HEK293 (cell line): ENCODE measurements around the gene ZXDC.

Experiments
- CTCF ChIA-PET: fragments of 350-600 bp; formaldehyde crosslinking; extraction: SDS; loops from one replicate; lab custom pipeline; 2021; ENCODE audit warnings: antibody characterized with exemption; lab: Yijun Ruan, JAX
- POLR2A ChIA-PET: fragments of 300-600 bp; formaldehyde crosslinking; extraction: SDS; loops from one replicate; lab custom pipeline; 2020; ENCODE audit warnings: antibody characterized with exemption, inconsistent platforms; lab: Yijun Ruan, JAX
- H3K27ac ChIP-seq: fragments of 200-500 bp; sonication (Bioruptor generic); 2 replicates; pipeline ENCODE4 v1.5.1; 2014; ENCODE audit warnings: low read depth, low read length, control low read depth, inconsistent platforms; ENCODE audit errors: extremely low read depth
- H3K36me3 ChIP-seq, 2 experiments: fragments of 200-500 bp in 1 of 2; sonication (Bioruptor generic) in 1 of 2; 1 replicate in 1 of 2; 2 replicates in 1 of 2; pipeline ENCODE4 v1.5.1; 2014 to 2017; ENCODE audit warnings: inconsistent platforms in 2 of 2, low read length in 2 of 2; ENCODE audit not compliant: control insufficient read depth in 2 of 2, insufficient read depth in 1 of 2
- H3K4me1 ChIP-seq: fragments of 200-500 bp; sonication (Bioruptor generic); 2 replicates; pipeline ENCODE4 v1.5.1; 2014; ENCODE audit warnings: mild to moderate bottlenecking, low read length, inconsistent platforms; ENCODE audit not compliant: control insufficient read depth, insufficient read depth
- H3K4me3 ChIP-seq: 2 replicates; pipeline ENCODE4 v1.5.1; 2011; ENCODE audit warnings: low read depth, mild to moderate bottlenecking, control low read depth, low read length, moderate library complexity
- H3K9me3 ChIP-seq: fragments of 200-500 bp; sonication (Bioruptor generic); 2 replicates; pipeline ENCODE4 v1.5.1; 2014; ENCODE audit warnings: low read depth, low read length, inconsistent platforms; ENCODE audit not compliant: control insufficient read depth, insufficient read depth
- HOXC10 ChIP-seq: sonication (generic); formaldehyde crosslinking; IDR thresholded peaks from 2 replicates; pipeline ENCODE4 v1.8.1; 2023; ENCODE audit warnings: mild to moderate bottlenecking, missing genetic modification reagents
- KLF1 ChIP-seq: fragments of 450-650 bp; formaldehyde crosslinking; IDR thresholded peaks from 2 replicates; pipeline ENCODE4 v1.5.1; 2016; ENCODE audit warnings: missing biosample characterization, missing genetic modification characterization
- MEIS1 ChIP-seq: sonication (generic); formaldehyde crosslinking; IDR thresholded peaks from 2 replicates; pipeline ENCODE4 v1.8.1; 2022; ENCODE audit warnings: missing genetic modification reagents, mild to moderate bottlenecking, borderline replicate concordance
- MZF1 ChIP-seq: fragments of 450-650 bp; formaldehyde crosslinking; IDR thresholded peaks from 2 replicates; pipeline ENCODE4 v1.5.1; 2017; ENCODE audit warnings: missing biosample characterization, missing genetic modification characterization, borderline replicate concordance
- OVOL3 ChIP-seq: fragments of 450-650 bp; formaldehyde crosslinking; IDR thresholded peaks from 2 replicates; pipeline ENCODE4 v1.5.1; 2016; ENCODE audit warnings: missing biosample characterization, missing genetic modification characterization
- PRDM1 ChIP-seq: fragments of 450-650 bp; formaldehyde crosslinking; IDR thresholded peaks from 2 replicates; pipeline ENCODE4; 2016; ENCODE audit warnings: missing biosample characterization, missing genetic modification characterization
- ZBTB48 ChIP-seq: fragments of 450-650 bp; formaldehyde crosslinking; IDR thresholded peaks from 2 replicates; pipeline ENCODE4 v1.5.1; 2016; ENCODE audit warnings: missing biosample characterization, missing genetic modification characterization
- ZNF280C ChIP-seq: fragments of 450-650 bp; formaldehyde crosslinking; IDR thresholded peaks from 2 replicates; pipeline ENCODE4 v1.5.1; 2016; ENCODE audit warnings: missing biosample characterization, missing genetic modification characterization
- ZNF366 ChIP-seq: fragments of 450-650 bp; formaldehyde crosslinking; conservative IDR thresholded peaks from 2 replicates; pipeline ENCODE4 v1.5.1; 2016; ENCODE audit warnings: missing biosample characterization, missing genetic modification characterization
- ZNF560 ChIP-seq: fragments of 450-650 bp; formaldehyde crosslinking; IDR thresholded peaks from 2 replicates; pipeline ENCODE4 v1.5.1; 2017; ENCODE audit warnings: missing biosample characterization, missing genetic modification characterization, borderline replicate concordance
- ZNF580 ChIP-seq: fragments of 450-650 bp; formaldehyde crosslinking; IDR thresholded peaks from 2 replicates; pipeline ENCODE4 v1.5.1; 2016; ENCODE audit warnings: missing biosample characterization, missing genetic modification characterization
- ZNF701 ChIP-seq: fragments of 450-650 bp; formaldehyde crosslinking; IDR thresholded peaks from 2 replicates; pipeline ENCODE4 v1.5.1; 2016; ENCODE audit warnings: missing biosample characterization, missing genetic modification characterization
- ZSCAN16 ChIP-seq: fragments of 450-650 bp; formaldehyde crosslinking; IDR thresholded peaks from 2 replicates; pipeline ENCODE4 v1.5.1; 2016; ENCODE audit warnings: missing biosample characterization, missing genetic modification characterization
- TF ChIP-seq, protein P1 (sequence below): fragments of 450-650 bp; formaldehyde crosslinking; IDR thresholded peaks from 2 replicates; pipeline ENCODE4 v1.5.1; 2017; ENCODE audit warnings: missing biosample characterization, missing genetic modification characterization
- TF ChIP-seq, protein P2 (sequence below): fragments of 450-650 bp; formaldehyde crosslinking; IDR thresholded peaks from 2 replicates; pipeline ENCODE4 v1.5.1; 2016; ENCODE audit warnings: missing biosample characterization, missing genetic modification characterization, low read depth
- TF ChIP-seq, protein P3 (sequence below): fragments of 450-650 bp; IDR thresholded peaks from 2 replicates; pipeline ENCODE4 v1.5.1; 2018; ENCODE audit warnings: missing biosample characterization, missing genetic modification characterization
- TF ChIP-seq, protein P4 (sequence below): fragments of 450-650 bp; formaldehyde crosslinking; IDR thresholded peaks from 2 replicates; pipeline ENCODE4 v1.5.1; 2016; ENCODE audit warnings: missing biosample characterization, missing genetic modification characterization, borderline replicate concordance
- TF ChIP-seq, protein P5 (sequence below): fragments of 450-650 bp; formaldehyde crosslinking; IDR thresholded peaks from 2 replicates; pipeline ENCODE4 v1.5.1; 2016; ENCODE audit warnings: missing biosample characterization, missing genetic modification characterization

ZXDC gene

DNA sequence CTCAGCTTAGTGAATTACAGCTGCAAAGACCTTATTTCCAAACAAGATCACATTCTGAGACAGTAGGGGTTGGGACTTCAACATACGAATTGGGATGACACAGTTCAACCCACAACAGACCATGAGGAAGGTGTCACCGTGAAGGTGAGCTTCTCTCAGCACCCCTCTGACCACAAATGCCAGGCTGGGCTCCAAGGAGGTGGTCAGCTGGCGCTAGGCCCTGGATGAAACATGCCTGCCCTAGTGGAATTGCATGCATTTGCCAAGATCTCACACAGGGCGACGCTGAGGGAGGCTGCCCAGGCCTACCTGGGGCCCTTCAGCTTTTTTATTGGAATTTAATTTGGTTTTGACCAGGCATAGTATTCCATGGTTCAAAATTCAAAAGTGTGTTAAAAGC is 79.2 kb downstream of the ZXDC start (continued):
- TF ChIP-seq, protein P1, sequence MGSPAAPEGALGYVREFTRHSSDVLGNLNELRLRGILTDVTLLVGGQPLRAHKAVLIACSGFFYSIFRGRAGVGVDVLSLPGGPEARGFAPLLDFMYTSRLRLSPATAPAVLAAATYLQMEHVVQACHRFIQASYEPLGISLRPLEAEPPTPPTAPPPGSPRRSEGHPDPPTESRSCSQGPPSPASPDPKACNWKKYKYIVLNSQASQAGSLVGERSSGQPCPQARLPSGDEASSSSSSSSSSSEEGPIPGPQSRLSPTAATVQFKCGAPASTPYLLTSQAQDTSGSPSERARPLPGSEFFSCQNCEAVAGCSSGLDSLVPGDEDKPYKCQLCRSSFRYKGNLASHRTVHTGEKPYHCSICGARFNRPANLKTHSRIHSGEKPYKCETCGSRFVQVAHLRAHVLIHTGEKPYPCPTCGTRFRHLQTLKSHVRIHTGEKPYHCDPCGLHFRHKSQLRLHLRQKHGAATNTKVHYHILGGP = no peak
- TF ChIP-seq ZSCAN16 (tag by site-specific recombination) (no peak), ZNF366 (tag by site-specific recombination) (no peak), ZNF560 (tag by site-specific recombination) (no peak)
- TF ChIP-seq, protein P2, sequence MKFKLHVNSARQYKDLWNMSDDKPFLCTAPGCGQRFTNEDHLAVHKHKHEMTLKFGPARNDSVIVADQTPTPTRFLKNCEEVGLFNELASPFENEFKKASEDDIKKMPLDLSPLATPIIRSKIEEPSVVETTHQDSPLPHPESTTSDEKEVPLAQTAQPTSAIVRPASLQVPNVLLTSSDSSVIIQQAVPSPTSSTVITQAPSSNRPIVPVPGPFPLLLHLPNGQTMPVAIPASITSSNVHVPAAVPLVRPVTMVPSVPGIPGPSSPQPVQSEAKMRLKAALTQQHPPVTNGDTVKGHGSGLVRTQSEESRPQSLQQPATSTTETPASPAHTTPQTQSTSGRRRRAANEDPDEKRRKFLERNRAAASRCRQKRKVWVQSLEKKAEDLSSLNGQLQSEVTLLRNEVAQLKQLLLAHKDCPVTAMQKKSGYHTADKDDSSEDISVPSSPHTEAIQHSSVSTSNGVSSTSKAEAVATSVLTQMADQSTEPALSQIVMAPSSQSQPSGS = no peak
- TF ChIP-seq, all 188 proteins: peak for 0

GRCh38 chr3:126395846-126396513 is 79.7 kb downstream of the ZXDC start:
- H3K36me3 ChIP-seq = no peaks in the 10 kb centered on the region
- H3K27ac ChIP-seq = no peak overlapping the region
- ChIA-PET CTCF (interaction anchor here (0.7 kb wide), 1 partner anchor 127 kb away, joined by 3 read pairs; no protein-coding TSS in a partner anchor), POLR2A (no interaction called here)
- no peaks in the 10 kb centered on the region for H3K9me3 ChIP-seq
- no peaks in the 10 kb centered on the region for H3K4me1 ChIP-seq
- TF ChIP-seq, protein P3, sequence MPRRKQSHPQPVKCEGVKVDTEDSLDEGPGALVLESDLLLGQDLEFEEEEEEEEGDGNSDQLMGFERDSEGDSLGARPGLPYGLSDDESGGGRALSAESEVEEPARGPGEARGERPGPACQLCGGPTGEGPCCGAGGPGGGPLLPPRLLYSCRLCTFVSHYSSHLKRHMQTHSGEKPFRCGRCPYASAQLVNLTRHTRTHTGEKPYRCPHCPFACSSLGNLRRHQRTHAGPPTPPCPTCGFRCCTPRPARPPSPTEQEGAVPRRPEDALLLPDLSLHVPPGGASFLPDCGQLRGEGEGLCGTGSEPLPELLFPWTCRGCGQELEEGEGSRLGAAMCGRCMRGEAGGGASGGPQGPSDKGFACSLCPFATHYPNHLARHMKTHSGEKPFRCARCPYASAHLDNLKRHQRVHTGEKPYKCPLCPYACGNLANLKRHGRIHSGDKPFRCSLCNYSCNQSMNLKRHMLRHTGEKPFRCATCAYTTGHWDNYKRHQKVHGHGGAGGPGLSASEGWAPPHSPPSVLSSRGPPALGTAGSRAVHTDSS (tag by site-specific recombination) = no peak
- TF ChIP-seq, protein P4, sequence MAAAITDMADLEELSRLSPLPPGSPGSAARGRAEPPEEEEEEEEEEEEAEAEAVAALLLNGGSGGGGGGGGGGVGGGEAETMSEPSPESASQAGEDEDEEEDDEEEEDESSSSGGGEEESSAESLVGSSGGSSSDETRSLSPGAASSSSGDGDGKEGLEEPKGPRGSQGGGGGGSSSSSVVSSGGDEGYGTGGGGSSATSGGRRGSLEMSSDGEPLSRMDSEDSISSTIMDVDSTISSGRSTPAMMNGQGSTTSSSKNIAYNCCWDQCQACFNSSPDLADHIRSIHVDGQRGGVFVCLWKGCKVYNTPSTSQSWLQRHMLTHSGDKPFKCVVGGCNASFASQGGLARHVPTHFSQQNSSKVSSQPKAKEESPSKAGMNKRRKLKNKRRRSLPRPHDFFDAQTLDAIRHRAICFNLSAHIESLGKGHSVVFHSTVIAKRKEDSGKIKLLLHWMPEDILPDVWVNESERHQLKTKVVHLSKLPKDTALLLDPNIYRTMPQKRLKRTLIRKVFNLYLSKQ = no peak
- TF ChIP-seq OVOL3 (tag by site-specific recombination) (no peak), MZF1 (no peak), KLF1 (tag by site-specific recombination) (no peak), ZNF701 (tag by site-specific recombination) (no peak), ZBTB48 (tag by site-specific recombination) (no peak), HOXC10 (CRISPR knock-in tag) (no peak)
- TF ChIP-seq, protein P2 = no peak
- TF ChIP-seq, protein P5, sequence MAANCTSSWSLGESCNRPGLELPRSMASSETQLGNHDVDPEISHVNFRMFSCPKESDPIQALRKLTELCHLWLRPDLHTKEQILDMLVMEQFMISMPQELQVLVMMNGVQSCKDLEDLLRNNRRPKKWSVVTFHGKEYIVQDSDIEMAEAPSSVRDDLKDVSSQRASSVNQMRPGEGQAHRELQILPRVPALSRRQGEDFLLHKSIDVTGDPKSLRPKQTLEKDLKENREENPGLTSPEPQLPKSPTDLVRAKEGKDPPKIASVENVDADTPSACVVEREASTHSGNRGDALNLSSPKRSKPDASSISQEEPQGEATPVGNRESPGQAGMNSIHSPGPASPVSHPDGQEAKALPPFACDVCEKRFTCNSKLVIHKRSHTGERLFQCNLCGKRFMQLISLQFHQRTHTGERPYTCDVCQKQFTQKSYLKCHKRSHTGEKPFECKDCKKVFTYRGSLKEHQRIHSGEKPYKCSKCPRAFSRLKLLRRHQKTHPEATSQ (tag by site-specific recombination) = no peak
- H3K4me3 ChIP-seq = no peak overlapping the region

- CTCF ChIA-PET = no interaction called here
- no peaks in the 10 kb centered on the region for H3K36me3 ChIP-seq
- POLR2A ChIA-PET = no interaction called here
- H3K27ac ChIP-seq = no peak overlapping the region
- no peaks in the 10 kb centered on the region for H3K9me3 ChIP-seq
- no peak overlapping the region for H3K4me3 ChIP-seq
- no peaks in the 10 kb centered on the region for H3K4me1 ChIP-seq
- TF ChIP-seq ZNF280C (no peak), PRDM1 (no peak), ZNF580 (tag by site-specific recombination) (no peak), MEIS1 (no peak)
- TF ChIP-seq, protein P5 (tag by site-specific recombination) = no peak
Observed at GRCh38 chr3:126394977-126395321, 80.7 kb downstream of the ZXDC start.
